GM19035 (cell line): ENCODE data around the gene JMJD1C.
"Not testable (repeated sequence)": the region's sequence is repeated elsewhere in the genome, so short reads cannot be mapped to it uniquely, and the experiment has no call there.

Source experiments
- ATAC-seq: cut with Tn5 transposase; IDR thresholded peaks from one replicate; pipeline ENCODE4 v1.9.1; 2021; ENCODE audit not compliant: unreplicated experiment

JMJD1C gene

GRCh38 chr10:63410633-63411032 is 55.1 kb downstream of the JMJD1C start:
- no peak for ATAC-seq

DNA sequence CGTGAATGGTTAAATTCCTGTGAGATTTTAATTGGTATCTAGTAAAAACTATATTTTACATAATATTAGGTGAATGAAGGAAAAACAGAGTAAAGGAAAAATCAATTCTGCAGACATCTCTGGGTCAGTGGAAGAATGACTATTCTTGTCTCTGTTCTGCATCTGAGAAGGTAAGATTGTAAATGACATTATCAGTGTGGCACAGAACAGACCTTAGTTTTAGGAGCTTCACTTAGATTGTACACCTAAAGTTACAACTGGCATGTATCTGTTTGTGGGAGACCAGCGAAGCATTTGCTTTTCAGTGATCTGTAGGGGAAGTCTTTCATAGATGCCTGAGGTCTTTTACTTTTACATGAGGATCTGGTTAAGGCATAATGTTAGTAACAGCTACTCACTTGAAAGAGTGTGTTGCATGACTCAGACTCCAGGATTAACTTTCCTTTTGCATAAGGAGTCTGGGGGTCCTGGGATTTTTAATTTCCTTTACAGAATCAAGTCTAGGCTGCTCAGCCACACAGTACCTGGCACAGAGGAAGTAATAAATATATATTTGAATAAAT is 56.2 kb downstream of the JMJD1C start:
- ATAC-seq, result no peak

DNA sequence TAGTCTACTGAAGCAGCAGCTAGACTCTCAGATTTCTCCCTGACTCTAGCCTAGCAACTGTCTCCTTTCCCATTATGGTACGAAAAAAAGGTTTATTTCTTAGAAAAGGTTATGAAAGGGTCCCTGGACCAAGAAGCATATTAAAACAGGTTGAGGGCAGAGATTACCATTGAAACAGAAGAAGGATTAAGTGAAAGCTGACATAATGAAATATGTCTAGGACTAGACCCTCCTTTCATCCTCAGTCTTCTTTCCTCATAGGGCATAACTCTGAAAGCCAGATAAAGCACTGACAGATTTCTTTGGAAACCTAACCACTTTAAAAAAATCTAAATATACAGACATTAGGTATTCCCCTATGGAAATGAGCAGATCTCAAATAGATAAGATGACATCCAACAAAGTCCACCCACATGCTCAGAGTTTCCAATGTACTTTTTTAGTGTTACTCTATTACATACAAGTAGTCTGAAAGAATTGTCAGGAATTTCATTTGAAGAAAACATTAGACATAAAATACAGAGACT is 58.6 kb downstream of the JMJD1C start:
- no peak for ATAC-seq

DNA sequence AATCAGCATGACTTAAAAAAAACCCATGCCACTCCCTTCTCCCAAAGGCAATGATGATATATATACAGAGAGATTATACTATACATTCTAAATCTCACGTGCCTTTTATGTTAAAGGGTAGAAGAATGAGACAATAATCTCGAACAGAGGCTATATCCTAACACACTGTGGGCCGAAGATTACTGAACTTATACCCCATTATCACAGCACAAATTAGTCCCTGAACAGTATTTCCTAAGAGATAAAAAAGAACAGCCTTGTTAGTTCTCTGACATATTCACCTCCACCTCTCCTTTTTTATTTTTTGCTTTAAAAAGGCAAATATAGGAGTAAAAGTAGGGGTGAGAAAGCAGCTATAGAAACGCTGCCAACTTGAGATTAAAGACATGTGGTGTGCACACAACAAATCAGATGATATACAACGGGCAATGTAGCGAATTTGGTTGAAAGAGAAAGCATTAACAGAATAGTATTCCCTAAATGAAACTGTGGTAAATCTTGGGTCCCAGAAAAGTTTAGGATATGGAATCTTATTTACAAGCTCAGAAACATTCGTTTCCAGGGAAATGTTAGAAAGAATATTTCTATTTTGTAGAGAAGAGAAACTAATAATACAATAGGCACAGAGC is 69.5 kb downstream of the JMJD1C start:
- no peak for ATAC-seq

DNA sequence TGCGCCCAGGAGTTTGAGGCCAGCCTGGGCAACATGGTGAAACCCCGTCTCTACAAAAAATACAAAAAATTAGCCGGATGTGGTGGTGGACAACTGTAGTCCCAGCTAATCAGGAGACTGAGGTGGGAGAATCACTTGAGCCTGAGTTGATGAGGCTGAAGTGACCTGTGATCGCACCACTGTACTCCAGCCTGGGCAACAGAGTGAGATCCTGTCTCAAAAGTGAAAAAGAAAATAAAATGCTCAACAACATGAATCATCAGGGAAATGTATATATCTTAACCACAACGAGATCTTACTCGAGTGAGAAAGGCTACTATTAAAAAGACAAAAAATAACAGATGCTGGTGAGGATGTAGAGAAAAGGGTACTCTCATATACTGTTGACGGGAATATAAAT is 72.7 kb downstream of the JMJD1C start:
- ATAC-seq, result no peak

DNA sequence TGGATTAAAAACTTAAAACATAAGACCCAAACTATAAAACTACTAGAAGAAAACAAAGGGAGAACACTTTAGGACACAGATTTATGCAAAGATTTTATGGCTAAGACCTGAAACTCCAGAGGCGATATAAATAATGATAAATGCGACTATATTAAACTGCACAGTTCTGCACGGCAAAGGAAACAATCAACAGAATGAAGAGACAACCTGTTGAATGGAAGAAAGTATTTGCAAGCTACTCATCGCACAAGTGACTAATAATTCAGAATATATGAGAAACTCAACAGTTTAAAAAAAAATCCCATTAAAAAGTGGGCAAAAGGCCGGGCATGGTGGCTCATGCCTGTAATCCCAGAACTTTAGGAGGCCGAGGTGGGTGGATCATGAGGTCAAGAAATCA is 73.6 kb downstream of the JMJD1C start:
- no peak for ATAC-seq

GRCh38 chr10:63391812-63392211 is 74.0 kb downstream of the JMJD1C start:
- ATAC-seq, result no peak

DNA sequence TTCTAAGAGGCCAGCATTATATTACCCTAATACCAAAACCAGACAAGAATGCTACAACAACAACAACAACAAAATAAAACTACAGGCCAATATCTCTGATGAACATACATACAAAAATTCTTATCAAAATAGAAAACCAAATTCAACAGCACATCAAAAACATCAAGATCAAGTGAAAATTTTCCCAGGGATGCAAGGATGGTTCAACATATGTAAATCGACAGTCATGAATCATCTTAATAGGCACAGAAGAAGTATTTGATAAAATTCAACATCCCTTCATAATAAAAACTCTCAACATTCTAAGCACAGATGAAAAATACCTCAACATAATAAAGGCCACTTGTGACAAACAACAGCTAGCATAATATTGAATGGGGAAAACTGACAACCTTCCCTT is 75.3 kb downstream of the JMJD1C start:
- no peak for ATAC-seq

DNA sequence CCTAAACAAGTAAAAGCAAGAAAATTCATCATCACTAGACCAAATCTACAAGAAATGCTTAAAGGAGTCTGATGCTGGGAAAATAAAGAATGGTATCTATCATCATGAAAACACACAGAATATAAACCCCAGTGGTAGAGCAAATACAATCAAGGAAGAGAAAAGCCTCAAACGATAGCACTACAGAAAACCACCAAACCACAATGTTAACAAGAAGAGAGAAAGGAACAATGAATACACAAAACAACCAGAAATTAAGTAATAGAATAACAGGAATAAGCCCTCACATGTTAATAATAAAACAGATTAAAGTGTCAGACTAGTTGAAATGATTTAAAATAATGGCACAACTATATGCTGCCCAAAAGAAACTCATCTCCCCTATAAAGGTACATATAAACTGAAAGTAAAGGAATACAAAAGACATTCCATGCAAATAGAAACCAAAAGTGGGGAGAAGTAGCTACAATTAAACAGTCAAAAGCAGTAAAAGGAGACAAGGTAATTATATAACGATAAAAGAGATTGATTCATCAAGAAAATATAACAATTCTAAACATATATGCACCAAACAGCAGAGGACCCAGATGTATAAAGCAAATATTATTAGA is 77.3 kb downstream of the JMJD1C start:
- ATAC-seq, result peak; percentile 50

DNA sequence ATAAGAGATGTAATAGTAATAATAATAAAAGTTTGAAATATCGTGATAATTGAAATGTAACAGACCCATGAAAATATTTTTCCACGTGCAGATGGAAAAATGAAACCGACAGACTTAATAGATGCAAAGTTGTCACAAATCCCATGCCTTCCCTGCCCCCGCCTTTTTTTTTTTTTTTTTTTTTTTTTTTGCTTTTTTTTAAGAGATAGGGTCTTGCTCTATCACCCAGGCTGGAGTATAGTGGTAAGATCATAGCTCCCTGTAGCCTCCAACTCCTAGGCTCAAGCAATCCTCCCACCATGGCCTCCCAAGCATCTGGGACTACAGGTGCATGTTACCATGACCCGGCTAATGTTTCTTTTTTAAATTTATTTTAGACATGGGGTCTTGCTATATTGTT is 80.5 kb downstream of the JMJD1C start:
- ATAC-seq, result no peak

DNA sequence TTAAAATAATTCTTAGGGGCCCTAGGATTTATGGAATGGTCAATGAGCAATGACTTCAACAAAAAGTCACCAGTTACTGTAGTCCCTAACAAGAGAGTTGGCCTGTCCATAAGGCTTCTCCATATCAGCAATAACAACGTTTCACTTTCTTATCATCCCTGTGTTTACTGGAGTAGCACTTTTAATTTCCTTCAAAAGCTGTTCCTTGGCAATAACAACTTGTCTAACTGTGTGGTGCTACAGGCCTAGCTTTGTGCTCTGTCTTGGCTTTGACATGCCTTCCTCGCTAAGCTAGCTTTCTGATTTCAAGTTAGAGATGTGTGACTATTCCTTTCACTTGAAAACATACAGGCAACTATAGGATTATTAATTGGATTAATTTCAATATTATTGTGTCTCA is 81.1 kb downstream of the JMJD1C start:
- ATAC-seq, result no peak

DNA sequence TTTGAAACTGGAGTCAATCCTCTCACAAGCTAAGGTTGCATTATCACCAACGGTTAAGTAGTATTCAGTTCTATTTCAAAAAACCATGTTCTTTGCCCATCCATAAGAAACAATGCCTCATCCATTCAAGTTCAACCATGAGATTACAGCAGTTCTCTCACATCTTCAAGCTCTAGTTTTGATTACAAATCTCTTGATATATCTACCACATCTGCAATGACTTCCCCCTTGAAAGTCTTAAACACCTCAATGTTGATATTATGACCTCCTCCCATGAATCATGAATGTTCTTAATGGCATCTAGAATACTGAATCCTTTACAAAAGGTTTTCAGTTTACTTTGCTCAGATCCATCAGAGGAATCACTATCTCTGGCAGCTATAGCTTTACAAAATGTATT is 81.8 kb downstream of the JMJD1C start:
- ATAC-seq, result no peak

- ATAC-seq, result no peak
Measured at GRCh38 chr10:63383141-63383540, 82.6 kb downstream of the JMJD1C start.

GRCh38 chr10:63382066-63382465 is 83.7 kb downstream of the JMJD1C start:
- no peak for ATAC-seq

DNA sequence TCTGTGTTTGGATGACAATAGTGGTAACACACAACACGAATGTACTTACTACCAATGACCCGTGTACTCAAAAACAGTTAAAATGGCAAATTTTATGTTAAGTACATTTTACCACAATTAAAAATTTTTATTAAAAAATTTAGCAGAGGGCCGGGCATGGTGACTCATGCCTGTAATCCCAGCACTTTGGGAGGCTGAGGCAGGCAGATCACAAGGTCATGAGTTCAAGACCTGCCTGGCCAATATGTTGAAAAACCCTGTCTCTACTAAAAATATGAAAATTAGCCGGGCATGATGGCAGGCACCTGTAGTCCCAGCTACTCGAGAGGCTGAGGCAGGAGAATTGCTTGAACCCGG is 88.5 kb downstream of the JMJD1C start:
- not testable (repeated sequence) for ATAC-seq

DNA sequence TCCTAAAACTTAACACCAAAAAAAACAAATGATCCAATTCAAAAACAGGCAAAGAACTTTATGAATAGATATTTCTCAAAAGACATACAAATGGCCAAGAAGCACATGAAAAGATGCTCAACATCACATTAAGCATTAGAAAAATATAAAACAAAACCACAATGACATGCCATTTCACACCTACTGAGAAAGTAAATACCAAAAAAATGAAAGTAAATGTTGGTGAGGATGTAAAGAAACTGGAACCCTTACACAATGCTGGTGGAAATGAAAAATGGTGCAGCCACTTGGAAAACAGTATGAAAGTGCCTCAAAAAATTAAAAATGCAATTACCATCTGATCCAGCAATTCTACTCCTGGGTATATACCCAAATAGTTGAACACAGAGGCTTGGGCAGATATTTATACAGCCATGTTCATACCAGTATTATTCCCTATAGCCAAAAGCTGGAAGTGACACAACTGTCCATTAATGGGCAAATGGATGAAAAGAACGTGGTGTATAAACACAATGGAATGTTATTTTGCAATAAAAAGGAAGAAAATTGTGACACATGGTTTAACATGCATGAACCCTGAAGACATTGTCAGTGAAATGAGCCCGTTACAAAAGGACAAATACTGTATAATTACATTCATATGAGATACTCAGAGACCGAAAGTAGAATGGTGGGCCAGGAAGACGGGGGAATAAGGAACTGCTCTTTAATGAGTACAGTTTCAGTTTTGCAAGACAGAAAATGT is 89.0 kb downstream of the JMJD1C start:
- ATAC-seq, result peak; percentile 96

DNA sequence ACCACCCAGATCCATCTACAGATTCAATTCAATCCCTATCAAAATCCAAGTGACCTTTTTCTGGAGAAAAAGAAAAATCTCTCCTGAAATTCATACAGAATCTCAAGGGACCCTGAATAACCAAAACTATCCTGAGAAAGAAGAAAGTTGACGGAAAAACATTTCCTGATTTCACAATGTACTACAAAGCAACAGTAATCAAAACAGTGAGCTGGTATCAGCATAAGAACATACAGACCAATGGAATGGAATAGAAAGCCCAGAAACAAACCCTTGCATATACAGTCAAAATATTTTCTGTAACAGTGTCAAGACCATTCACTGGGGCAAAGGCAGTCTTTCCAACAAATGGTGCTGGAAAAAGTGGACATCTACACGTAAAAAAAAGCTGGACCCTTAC is 89.9 kb downstream of the JMJD1C start:
- ATAC-seq, result no peak

DNA sequence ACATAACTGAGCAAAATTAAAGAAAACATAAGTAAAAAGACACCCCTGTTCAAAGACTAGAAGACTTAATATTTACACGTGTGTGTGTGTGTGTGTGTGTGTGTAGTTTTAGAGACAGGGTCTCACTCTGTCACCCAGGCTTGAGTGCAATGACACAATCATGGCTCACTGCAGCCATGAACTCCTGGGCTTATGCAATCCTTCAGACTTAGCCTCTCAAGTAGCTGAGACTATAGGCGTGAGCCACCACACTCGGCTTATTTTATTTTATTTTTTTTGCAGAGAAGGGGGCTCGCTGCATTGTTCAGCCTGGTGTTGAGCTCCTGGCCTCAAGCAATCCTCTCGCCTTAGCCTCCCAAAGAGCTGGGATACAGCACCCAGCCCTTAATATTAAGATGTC is 90.3 kb downstream of the JMJD1C start:
- ATAC-seq, result no peak

DNA sequence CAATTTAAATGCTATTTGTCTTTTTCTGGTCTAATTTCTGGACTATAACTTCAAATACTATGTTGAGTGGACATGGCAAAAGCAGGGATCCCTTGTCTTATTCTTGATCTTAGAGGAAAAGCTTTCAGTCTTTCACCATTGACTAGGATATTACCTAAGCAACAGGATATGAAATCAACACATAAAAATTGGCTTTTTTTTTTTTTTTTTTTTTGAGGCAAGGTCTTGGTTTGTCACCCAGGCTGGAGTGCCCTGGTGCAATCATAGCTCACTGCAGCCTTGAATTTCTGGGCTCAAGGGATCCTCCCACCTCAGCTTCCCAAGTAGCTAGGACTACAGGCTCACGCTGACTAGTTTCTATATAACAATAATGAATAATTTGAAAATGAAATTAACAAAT is 90.8 kb downstream of the JMJD1C start:
- ATAC-seq, result no peak

- no peak for ATAC-seq
Measured at GRCh38 chr10:63373176-63373575, 92.6 kb downstream of the JMJD1C start.

DNA sequence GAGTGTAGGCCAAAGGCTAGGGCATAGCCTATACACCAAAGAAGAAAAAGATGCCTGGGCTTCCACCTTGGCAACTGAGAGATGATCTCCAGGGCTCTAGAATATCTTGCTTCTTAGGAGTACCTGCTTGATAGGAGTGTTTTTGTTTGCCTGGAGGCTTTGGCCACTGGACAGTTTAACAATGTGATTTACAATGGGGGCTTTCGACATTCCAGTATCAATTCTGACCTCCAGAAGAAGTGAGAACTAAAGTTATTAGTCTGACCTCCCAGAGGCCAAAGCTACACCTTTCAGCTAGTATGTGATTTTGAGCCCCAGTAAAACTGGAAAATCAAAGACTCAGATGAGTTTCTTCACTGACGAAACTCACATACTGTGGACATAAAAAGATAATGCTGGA is 96.1 kb downstream of the JMJD1C start:
- ATAC-seq, result no peak

DNA sequence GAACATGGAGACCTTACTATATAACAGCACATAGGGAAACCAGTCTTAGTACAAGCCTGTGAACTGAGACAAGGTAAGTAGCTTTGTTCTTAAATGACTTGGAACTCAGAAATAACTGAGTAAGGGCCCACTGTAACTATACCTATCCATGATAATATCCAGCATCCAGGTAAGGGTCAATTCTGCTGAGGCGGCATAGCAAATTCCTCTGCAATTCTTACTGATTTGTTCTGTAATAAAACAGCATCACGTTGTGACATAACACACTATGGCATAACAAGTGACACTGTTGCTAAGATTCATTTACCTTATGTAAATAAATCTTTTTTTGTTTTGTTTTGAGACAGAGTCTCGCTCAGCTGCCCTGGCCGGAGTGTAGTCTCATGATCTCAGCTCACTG is 97.4 kb downstream of the JMJD1C start:
- no peak for ATAC-seq
